ENCODE data around the gene ZNF280D. TPM values are rescaled to one million over a fixed set of nuclear protein-coding genes. Genes with fewer than 3 reads are reported as not detected.

Gene ZNF280D
- total RNA-seq, 1 donor from 2014 or later: 18.8 TPM

- no peak for DNase-seq (ENCODE audit: extremely low read depth, low read depth, low spot score)
Measured at GRCh38 chr15:56640549-56640948, 92.8 kb downstream of the ZNF280D start.

- DNase-seq (ENCODE audit: extremely low read depth, low read depth, low spot score): no peak
Measured at GRCh38 chr15:56640127-56640526, 93.2 kb downstream of the ZNF280D start.

GRCh38 chr15:56639631-56640030, 93.7 kb downstream of the ZNF280D start:
- no peak for DNase-seq (ENCODE audit: extremely low read depth, low read depth, low spot score)

GRCh38 chr15:56631765-56632164, 101.5 kb downstream of the ZNF280D start:
- DNase-seq (ENCODE audit: extremely low read depth, low read depth, low spot score): no peak

- no peak for DNase-seq (ENCODE audit: extremely low read depth, low read depth, low spot score)
Measured at GRCh38 chr15:56628893-56629532, 104.3 kb downstream of the ZNF280D start.

GRCh38 chr15:56619887-56620286, 113.4 kb downstream of the ZNF280D start:
- no peak for DNase-seq (ENCODE audit: extremely low read depth, low read depth, low spot score)

- no peak for DNase-seq (ENCODE audit: extremely low read depth, low read depth, low spot score)
Measured at GRCh38 chr15:56617628-56618027, 115.7 kb downstream of the ZNF280D start.

GRCh38 chr15:56616551-56616950, 116.8 kb downstream of the ZNF280D start:
- DNase-seq (ENCODE audit: extremely low read depth, low read depth, low spot score): no peak

GRCh38 chr15:56613811-56614210, 119.5 kb downstream of the ZNF280D start:
- DNase-seq (ENCODE audit: extremely low read depth, low read depth, low spot score): no peak

GRCh38 chr15:56608993-56609392, 124.3 kb downstream of the ZNF280D start:
- no peak for DNase-seq (ENCODE audit: extremely low read depth, low read depth, low spot score)

GRCh38 chr15:56608140-56608778, 125.0 kb downstream of the ZNF280D start:
- no peak for DNase-seq (ENCODE audit: extremely low read depth, low read depth, low spot score)

GRCh38 chr15:56602253-56602652, 131.1 kb downstream of the ZNF280D start:
- no peak for DNase-seq (ENCODE audit: extremely low read depth, low read depth, low spot score)

- DNase-seq (ENCODE audit: extremely low read depth, low read depth, low spot score): no peak
Measured at GRCh38 chr15:56600380-56600779, 132.9 kb downstream of the ZNF280D start.

- DNase-seq (ENCODE audit: extremely low read depth, low read depth, low spot score): no peak
Measured at GRCh38 chr15:56598991-56599390, 134.3 kb downstream of the ZNF280D start.

GRCh38 chr15:56587686-56588085, 145.6 kb downstream of the ZNF280D start:
- DNase-seq (ENCODE audit: extremely low read depth, low read depth, low spot score): no peak

GRCh38 chr15:56586206-56586605, 147.1 kb downstream of the ZNF280D start:
- no peak for DNase-seq (ENCODE audit: extremely low read depth, low read depth, low spot score)

- no peak for DNase-seq (ENCODE audit: extremely low read depth, low read depth, low spot score)
Measured at GRCh38 chr15:56582785-56583184, 150.5 kb downstream of the ZNF280D start.

Other genes starting within 250 kb of the ZNF280D start
- gene TCF12, start 185.1 kb upstream of the ZNF280D start, total RNA-seq: 67.8 and 88.6 TPM in 2 replicates

Data from glomerular endothelial cell (primary cell).